T47D (cell line): Measurements from ENCODE around the gene PER3.

Source experiments
- DNase-seq, 2 experiments: peaks; one replicate each; pipeline versions ENCODE4 v3.0.0 to v3.0.0-alpha.2; 2011 to 2012; ENCODE audit warnings: low read depth in 1 of 2, low spot score in 1 of 2
- JUND ChIP-seq: IDR thresholded peaks from 2 replicates; pipeline ENCODE4 v1.6.1; 2012; ENCODE audit warnings: low read depth
- in situ Hi-C: cut with HindIII; loops from 2 replicates; pipeline ENCODE4 v1.10.0; 2016; ENCODE audit warnings: low sequenced_read_pairs, low pct_unique_long_range_greater_than_20kb

Gene PER3

DNA sequence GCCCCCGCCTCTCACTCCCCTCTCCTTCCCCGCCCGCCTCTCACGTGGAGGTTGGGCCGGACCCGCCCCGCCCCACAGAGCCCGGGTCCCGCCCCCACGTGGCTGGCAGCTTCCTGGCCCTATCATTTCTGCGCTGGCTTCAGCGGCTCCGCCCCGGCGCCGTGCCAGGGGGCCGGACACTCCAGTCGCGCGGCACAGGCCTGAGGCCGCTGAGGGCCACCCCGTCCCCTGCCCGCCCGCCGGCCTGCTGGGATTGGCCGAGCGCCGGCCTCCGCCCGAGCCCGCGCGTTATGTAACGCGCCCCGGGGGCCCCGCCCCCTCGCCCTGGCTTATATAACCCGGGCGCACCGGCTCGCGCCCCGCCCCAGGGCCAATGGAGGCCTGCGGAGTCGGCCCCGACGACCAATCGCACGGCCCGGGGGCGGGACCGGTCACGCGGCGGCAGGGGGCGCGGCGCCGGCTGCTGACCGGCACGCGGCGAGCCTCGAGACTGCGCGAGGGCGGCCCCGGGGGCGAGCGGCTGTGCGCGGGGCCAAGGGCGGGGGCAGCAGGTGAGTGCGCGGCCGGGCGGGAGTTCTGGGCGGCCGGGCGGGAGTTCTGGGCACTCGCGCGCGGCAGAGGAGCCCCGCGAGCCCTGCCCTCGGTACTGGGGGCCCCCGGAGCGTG, at the start of gene PER3:
PER3 (plus strand) TSS at position 466 of the 666 bp plus-strand sequence. CDS start 587 bp downstream, outside the sequence.
- in situ Hi-C loops = no loop called here
- no peak for TF ChIP-seq JUND
- DNase-seq = peak; percentile 90 to 97

DNA sequence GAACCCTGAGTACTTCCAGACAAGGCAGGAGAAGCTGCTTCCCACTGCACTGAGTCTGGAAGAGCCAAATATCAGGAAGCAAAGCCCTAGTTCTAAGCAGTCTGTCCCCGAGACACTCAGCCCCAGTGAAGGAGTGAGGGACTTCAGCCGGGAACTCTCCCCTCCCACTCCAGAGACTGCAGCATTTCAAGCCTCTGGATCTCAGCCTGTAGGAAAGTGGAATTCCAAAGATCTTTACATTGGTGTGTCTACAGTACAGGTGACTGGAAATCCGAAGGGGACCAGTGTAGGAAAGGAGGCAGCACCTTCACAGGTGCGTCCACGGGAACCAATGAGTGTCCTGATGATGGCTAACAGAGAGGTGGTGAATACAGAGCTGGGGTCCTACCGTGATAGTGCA, 46.0 kb upstream of the PER3 start:
- no peak for TF ChIP-seq JUND
- in situ Hi-C loops = no loop called here
- no peak for DNase-seq

DNA sequence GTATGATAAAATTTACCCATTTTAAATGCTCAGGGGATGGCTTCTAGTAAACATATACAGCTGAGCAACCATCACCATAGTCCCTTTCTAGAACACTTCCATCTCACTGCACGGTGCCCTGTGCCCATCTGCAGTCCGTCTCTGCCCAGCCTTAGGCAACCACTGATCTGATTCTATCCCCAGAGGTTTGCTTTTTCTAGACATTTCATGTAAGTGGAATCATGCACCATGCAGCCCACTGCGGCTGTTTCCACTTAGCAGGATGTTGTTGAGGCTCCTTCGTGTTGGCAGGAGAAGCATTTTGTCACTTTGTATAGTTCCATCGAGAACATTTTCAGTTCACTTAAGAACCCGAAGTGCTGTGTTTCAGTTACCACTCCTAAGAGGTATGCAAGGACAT, 40.7 kb upstream of the PER3 start:
- DNase-seq = no peak
- no peak for TF ChIP-seq JUND
- in situ Hi-C loops = no loop called here

DNA sequence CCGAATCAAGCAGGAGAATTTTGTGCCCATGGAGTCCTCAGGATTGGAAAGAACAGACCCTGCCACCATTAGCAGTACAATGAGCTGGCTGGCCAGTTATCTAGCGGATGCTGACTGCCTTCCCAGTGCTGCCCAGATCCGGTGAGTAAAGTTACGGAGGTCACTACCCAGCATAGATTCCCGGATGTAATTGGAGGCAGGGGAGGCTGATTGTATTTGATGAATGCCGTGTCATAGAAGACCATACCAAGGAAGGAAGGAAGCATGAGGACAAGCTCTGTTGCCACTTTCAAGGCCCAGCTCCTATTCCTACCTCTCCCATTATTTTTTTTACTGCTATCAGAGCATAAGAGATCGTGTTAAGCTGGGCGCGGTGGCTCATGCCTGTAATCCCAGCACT, 39.2 kb upstream of the PER3 start:
- TF ChIP-seq JUND = no peak
- no peak for DNase-seq
- in situ Hi-C loops = no loop called here

DNA sequence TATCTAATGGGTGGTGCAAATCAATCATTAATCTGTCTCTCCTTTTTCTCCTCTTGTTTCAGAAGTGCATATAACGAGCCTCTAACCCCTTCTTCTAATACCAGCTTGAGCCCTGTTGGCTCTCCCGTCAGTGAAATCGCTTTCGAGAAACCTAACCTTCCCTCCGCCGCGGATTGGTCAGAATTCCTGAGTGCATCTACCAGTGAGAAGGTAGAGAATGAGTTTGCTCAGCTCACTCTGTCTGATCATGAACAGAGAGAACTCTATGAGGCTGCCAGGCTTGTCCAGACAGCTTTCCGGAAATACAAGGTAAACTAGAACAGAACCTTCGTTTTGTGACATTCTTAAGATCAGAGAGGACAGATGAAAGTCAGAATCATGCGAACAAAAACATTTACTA, 38.3 kb upstream of the PER3 start:
- DNase-seq = peak; percentile 47 to 88
- in situ Hi-C loops = no loop called here
- no peak for TF ChIP-seq JUND

DNA sequence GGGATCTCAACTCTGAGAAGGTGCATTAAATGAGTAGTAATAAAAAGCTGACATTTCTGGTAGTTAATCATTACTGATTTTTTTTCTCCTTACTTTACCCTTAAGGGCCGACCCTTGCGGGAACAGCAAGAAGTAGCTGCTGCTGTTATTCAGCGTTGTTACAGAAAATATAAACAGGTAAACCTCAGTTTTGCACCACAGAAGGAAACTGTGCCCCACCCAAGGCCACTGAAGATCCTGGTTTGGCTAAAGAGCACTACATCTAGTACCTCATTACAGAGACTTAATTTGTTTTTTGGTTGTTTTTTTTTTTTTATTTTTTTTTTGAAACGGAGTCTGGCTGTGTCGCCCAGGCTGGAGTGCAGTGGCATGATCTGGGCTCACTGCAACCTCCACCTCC, 36.5 kb upstream of the PER3 start:
- TF ChIP-seq JUND = no peak
- DNase-seq = no peak
- in situ Hi-C loops = no loop called here

DNA sequence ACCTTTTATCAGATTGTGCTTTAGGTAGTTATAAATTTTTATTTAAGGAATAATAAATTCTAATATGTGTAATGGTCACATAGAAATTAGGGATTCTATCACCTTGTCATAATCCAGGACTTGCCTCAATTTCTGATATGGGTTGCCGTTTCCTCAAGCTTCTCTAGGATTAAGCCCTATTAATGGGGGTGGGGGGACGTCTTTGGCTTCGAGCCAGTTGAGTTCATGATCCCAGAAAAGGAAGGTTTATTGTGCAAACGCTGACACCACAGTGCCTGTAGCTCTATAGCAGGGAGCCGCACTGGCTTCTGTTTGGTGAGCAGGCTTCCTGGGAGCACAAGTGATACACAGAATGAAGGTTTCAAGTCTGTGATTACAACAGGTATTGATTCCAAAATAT, 35.0 kb upstream of the PER3 start:
- no peak for DNase-seq
- in situ Hi-C loops = no loop called here
- TF ChIP-seq JUND = no peak

DNA sequence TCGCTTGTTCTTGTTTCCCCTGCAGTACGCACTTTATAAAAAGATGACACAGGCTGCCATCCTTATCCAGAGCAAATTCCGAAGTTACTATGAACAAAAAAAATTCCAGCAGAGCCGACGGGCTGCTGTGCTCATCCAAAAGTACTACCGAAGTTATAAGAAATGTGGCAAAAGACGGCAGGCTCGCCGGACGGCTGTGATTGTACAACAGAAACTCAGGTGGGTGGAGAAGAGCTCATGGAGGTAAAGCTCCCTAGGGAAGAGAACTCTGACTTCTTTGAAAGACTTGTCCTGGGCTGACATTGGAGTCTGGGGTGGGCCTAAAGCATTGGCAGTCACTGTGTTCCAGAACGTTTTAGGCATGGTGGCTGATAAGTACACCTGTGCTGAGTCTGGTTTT, 32.9 kb upstream of the PER3 start:
- no peak for TF ChIP-seq JUND
- in situ Hi-C loops = no loop called here
- no peak for DNase-seq

DNA sequence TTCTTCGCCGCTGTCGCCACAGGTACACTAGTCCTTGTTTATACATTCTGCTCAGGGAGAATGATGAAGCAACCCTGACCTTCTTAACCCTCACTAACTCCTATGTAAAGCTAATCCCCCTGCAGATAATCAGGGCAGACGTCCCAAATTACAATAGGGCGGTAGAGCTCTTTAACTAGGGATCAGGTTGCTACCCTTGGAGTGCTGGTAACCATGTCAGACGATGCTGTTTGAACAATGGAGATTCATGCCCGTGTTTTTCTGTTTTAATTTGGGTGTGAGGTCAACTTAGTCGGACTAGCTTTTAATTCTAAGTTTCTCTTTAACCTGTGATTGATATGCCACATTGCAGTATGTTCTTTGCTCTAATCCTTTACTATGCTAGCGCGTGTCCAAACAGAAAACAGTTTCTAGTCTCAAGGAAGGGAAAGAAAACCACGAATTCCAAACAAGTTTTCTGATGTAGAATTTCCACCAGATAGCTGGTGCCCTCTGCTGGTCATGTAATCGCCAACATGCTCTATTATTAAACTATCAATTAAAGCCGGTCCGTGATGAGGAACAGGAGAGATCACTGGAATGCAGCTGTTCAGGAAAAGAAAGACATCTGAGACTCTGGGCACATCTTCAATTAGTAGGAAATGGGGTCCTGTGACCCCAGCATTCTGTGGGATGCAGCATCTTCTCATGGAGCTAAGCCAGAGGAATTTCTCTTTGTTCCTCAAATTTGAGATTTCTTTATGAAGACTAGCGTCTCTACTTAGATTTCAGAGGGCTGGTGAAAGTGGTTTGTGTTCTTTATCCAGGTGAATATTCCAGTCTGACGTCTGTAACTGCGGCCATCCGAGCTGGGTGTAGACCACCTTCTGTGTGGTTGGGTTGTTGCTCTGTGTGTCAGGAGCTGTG, 31.3 kb upstream of the PER3 start:
- in situ Hi-C loops = no loop called here
- DNase-seq = peak in 1 of 2 experiments; percentile 71
- no peak for TF ChIP-seq JUND

DNA sequence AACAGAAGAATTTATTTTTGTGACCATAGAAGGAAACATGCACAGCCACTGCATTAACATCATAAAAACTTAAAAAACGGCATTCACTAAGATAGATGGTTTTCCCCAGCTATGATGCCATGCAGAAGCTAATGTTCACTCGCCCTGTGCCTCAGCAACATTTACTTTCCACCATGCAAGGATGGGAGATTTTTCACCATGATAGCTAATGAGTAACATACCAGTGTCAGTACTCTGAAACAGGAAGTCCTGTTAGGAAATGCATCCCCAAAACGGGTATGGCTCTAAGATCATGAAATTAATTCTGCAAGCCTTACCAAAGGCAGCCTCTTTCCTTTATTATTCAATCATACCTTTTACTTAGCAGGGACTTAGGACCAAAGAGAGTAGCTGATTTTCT, 30.4 kb upstream of the PER3 start:
- no peak for DNase-seq
- in situ Hi-C loops = no loop called here

DNA sequence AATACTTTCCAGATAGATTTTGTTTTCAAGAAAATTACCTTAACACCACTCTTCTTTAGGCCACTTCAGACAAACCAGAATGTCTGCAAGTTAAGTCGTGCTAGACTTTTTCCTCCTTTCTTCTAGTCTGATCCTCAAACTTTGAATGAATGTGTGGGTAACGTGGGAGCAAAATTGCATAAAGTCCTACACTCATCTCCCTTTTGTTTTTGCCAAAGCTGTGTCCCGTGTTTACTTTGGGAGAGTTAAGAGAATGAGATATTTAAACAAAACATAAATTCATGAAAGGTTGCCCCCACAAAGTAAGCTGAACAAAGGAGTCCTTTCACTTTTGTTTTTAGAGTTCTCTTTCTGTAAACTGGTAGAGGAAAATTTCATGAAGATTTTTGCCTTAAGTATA, 29.9 kb upstream of the PER3 start:
- in situ Hi-C loops = no loop called here
- TF ChIP-seq JUND = no peak
- no peak for DNase-seq

More for the DNA sequence above, 30.4 kb upstream of the PER3 start:
- TF ChIP-seq JUND = no peak

DNA sequence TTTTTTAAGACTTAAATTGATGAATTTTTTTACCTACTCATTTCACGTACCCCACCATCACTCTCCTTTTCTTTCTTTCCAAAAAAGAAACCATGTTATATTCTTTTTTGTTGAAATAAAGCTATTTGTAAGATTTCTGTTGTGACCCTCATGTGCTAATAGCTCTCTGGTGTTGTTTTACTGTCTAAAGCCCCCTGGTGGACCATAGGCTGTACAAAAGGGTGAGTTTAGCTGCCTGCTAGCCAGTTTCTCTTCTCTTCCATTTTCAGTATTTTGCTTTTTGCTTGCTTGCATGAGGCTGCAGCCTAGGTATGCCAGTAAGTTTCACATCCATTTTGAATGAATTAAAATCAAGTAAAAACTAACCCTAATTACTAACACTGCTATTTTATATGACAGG, 28.6 kb upstream of the PER3 start:
- in situ Hi-C loops = no loop called here
- peak in 1 of 2 experiments; percentile 12 for DNase-seq
- no peak for TF ChIP-seq JUND

DNA sequence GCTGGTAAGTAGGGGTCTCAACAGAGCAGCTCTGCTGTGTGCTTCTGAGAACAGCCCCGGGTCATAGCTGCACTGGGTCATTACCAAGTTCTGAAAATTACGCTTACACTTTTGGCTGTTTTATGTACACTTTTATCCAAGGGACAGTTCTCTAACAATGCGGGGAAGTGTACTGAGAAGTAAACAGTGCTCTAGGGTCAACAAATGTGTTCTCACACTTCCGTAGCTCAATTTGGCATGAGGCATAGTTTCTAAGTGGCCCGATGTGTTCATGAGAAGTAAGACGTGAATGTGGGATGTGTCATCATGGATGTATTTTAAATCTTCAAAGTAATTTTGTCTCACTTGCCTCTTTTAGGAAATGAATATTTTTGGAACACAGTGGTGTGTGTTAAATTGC, 23.8 kb upstream of the PER3 start:
- TF ChIP-seq JUND = no peak
- no peak for DNase-seq
- in situ Hi-C loops = no loop called here
